Germinal center (tissue), 1 donor: Measurements from ENCODE around the gene KCNG4.
"Not testable (repeated sequence)": the region's sequence is repeated elsewhere in the genome, so short reads cannot be mapped to it uniquely, and the experiment has no call there.

ENCODE experiments used
- DNase-seq: peaks from one replicate; pipeline ENCODE4 v3.0.0; 2012; ENCODE audit warnings: mixed read lengths, low spot score

KCNG4 gene

GRCh38 chr16:84234321-84235241 is 5.2 kb downstream of the KCNG4 start:
- no peak for DNase-seq

DNA sequence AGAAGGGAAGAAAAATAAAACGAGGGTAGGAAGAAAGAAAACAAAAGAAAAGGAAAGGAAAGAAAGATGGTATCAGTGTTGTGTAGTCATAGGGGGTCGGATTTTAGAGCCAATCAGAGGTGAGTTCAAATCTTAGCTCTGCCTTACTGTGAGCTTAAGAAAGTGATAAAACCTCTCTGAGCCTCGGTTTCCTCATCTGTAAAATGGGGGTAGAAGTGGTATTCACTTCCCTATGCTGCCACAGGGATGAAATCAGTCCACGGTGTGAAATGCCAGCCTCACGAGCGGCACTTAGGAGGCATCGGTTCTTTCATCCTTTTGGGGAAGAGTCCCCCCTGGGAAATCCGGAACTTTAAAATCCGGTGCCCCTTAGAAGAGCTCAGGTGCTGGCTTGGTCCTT is 6.1 kb downstream of the KCNG4 start:
- no peak for DNase-seq

DNA sequence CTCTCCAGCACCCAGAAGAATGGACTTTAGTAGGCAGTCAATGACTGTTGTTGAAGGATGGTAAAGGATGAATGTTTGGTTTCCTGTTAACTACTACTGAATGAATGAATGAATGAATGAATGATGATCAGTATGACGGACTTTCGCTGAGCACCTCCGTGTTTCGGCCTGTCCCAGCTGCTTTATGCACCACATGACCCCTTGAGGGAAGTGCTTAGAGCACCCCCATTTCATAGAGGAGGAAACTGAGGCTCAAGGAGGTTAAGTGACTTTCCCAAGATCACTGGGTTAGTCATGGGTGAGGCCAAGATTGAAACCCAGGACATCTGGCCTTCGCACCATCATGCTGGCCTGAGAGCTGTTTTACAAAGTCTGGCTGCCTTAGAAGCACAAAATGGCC is 6.8 kb downstream of the KCNG4 start:
- no peak for DNase-seq

DNA sequence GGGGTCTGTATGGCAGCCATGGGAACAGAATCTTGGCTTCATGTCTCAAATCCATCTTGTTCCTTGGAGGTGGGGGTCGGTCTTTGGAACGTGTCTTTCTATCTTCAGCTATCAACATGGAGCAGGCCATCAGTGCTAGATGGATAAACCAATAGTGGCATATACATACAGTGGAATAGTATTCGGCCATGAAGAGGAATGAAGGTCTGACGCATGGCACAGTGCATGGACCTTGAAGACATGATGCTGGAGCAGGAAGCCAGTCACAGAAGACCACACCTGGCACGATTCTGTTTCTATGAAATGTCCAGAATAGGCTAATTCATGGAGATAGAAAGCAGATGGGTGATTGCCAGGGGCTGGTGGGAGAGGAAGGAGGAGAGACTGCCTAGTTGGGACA is 7.8 kb downstream of the KCNG4 start:
- DNase-seq, result no peak

DNA sequence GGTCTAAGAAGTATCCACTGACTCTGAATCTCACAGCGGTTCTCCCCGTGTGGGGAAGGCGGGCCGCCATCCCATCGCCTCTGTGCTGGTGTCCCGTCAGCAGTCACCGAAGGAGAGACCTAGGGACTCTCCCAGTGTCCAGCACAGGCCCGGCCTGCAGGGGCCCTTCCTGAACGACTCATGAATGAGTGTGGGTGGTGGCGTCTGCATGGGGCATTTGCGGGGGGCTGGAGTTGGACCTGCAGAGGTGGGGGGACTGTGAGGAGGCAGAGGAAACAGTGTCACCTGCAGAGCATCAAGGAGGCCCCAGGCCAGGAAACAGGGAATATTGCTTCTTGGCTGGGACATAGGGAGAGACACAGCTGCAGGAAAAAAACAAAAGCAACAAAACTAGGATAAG is 10.3 kb downstream of the KCNG4 start:
- no peak for DNase-seq

- no peak for DNase-seq
These were observed 11.5 kb downstream of the KCNG4 start for GRCh38 chr16:84228256-84228838.

GRCh38 chr16:84227548-84227947 is 12.3 kb downstream of the KCNG4 start:
- DNase-seq, result no peak

GRCh38 chr16:84226026-84226425 is 13.8 kb downstream of the KCNG4 start:
- no peak for DNase-seq

- DNase-seq, result no peak
These were observed 14.2 kb downstream of the KCNG4 start for GRCh38 chr16:84225571-84225970.

- no peak for DNase-seq
These were observed 14.7 kb downstream of the KCNG4 start for GRCh38 chr16:84225126-84225525.

DNA sequence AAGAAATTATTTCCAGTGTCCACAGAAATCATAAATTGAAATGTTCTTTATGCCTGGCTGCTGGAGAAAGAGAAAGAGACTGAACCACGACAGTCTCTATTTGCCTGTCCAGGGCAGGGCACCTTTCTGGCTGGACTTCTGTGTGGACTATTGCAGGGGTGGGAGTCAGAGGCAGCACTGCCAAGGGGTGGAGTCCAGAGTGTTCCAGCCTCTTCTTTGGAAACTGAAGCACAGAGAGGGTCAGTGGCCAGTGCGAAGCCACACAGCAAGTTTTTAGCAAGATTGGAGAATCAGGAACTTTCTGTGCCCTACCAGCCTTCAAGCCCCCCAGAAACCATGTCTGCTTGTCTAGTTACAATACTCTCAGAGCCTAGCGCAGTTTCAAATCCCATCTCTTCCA is 15.3 kb downstream of the KCNG4 start:
- no peak for DNase-seq

GRCh38 chr16:84223456-84223855 is 16.4 kb downstream of the KCNG4 start:
- no peak for DNase-seq

DNA sequence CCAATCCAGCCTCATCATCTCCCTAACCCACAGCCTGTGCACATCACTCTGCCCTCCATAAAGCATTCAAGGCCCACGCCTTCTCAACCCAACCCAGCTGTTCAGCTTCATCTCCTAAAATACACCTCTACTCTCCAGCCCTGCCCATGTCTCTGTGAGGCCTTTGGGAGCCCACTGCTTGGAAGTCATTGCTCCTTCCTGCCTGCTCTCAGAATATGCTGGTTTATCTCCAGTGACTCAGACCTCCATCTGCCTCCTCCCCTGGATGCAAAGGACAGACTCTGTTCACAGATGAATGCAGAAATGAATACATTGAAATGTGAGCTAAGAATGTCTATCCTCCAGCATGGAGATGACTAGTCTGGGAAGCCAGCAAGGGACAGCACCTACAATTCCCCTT is 19.0 kb downstream of the KCNG4 start:
- DNase-seq, result no peak

- no peak for DNase-seq
These were observed 20.9 kb downstream of the KCNG4 start for GRCh38 chr16:84218956-84219355.

GRCh38 chr16:84218176-84218823 is 21.5 kb downstream of the KCNG4 start:
- no peak for DNase-seq

DNA sequence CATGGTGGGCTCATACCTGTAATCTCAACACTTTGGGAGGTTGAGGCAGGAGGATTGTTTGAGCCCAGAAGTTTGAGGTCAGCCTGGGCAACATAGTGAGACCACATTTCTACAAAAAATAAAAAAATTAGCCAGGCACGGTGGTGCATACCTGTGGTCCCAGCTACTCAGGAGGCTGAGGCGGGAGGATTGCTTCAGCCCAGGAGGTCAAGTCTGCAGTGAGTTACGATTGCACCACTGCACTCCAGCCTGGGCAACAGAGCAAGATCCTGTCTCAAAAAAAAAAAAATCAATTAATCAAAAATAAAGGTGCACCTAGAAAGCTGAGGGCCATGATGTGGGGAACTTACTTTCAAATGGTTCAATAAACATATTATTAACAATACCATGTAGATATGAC is 23.7 kb downstream of the KCNG4 start:
- not testable (repeated sequence) for DNase-seq

DNA sequence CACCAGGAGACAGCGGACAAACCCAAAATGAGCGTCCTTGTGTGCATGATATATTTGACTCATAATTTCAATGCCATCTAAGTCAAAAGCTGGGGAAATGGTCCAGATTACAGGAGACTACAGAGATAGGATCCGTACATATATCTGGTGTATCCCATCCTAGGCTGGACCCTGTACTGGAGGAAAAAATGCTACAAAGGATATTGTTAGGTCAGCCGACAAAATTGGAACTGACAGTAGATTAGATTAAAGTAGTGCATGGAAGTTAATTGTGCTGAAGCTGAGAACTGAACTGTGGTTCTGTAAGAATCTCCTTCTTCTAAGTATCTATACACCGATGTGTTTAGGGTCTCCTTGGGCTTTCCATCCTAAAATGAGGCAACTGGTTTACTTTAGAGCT is 24.3 kb downstream of the KCNG4 start:
- DNase-seq, result no peak

- DNase-seq, result no peak
These were observed 25.3 kb downstream of the KCNG4 start for GRCh38 chr16:84214451-84215066.

- no peak for DNase-seq
These were observed 27.2 kb downstream of the KCNG4 start for GRCh38 chr16:84212631-84213030.

DNA sequence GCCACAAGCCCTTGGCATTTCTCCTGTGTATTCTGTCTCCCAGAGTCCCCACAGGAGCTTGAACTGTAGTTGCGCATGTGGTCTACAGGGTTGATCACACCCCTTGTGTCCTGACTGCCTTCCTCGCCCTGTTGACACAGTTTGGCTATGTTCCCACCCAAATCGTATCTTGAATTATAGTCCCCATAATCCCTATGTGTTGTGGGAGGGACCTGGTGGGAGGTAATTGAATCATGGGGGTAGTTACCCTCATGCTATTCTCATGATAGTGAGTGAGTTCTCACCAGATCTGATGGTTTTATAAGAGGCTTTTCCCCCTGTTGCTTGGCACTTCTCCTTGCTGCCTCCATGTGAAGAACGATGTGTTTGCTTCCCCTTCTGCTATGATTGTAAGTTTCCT is 27.7 kb downstream of the KCNG4 start:
- DNase-seq, result no peak

GRCh38 chr16:84209989-84210388 is 29.8 kb downstream of the KCNG4 start:
- DNase-seq, result no peak

DNA sequence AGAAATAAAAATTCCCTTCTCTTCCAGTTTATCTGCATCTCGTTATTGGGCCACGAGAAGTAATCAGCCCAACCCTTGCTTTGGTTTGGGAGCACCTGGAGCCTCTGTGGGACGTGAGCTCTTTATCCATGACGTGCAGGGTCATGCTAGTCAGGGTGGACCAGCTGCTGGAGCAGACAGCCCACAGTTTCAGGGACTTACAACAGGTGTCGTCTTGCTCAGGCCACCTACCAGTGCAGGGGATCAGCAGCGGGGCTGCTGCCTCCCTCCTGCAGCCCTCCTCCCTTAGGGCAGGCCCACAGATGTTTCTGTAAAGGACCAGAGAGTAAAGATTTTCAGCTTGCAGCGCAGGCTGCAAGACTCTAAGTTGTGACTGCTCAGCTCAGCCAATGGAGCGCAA is 31.9 kb downstream of the KCNG4 start:
- no peak for DNase-seq

- no peak for DNase-seq
These were observed 32.6 kb downstream of the KCNG4 start for GRCh38 chr16:84207251-84207650.
